ENCODE data around the gene AKR1C2. TPM values are rescaled to one million over a fixed set of nuclear protein-coding genes. Genes with fewer than 3 reads are reported as not detected.
"Not testable (repeated sequence)": the region's sequence is repeated elsewhere in the genome, so short reads cannot be mapped to it uniquely, and the experiment has no call there.

The AKR1C2 gene
- total RNA-seq, 1 donor from 2014 or later = 0.41 TPM

- H3K27ac Mint-ChIP-seq (ENCODE audit: unreplicated experiment); H3K9ac ChIP-seq (ENCODE audit: low read length); H3K36me3 Mint-ChIP-seq (ENCODE audit: low read depth, unreplicated experiment); H3K4me1 Mint-ChIP-seq (ENCODE audit: low read depth, unreplicated experiment); H3K4me3 Mint-ChIP-seq (ENCODE audit: unreplicated experiment); H3K27me3 ChIP-seq (ENCODE audit: insufficient read depth, low read length); H3K79me2 ChIP-seq (ENCODE audit: insufficient read depth, low read length); H3K27me3 Mint-ChIP-seq (ENCODE audit: low read depth, unreplicated experiment); H3K4me1 ChIP-seq (ENCODE audit: insufficient read depth, low read length); H3K4me3 ChIP-seq (ENCODE audit: insufficient read depth, low read depth, low read length); H3K36me3 ChIP-seq (ENCODE audit: insufficient read depth, low read length); H2AFZ ChIP-seq (ENCODE audit: low read depth, low read length); H3K27ac ChIP-seq (ENCODE audit: low read depth, low read length); DNase-seq (ENCODE audit: low read depth); H3K4me2 ChIP-seq (ENCODE audit: low read length); H3K9me3 Mint-ChIP-seq (ENCODE audit: unreplicated experiment); H4K20me1 ChIP-seq (ENCODE audit: insufficient read depth, low read length); FAIRE-seq; H3K9me3 ChIP-seq (ENCODE audit: insufficient read depth, low read depth, low read length): not testable (repeated sequence)
Observed at GRCh38 chr10:4970362-4970761, 33.3 kb downstream of the AKR1C2 start.

- H3K79me2 ChIP-seq (ENCODE audit: insufficient read depth, low read length); H3K4me3 Mint-ChIP-seq (ENCODE audit: unreplicated experiment); H3K27ac Mint-ChIP-seq (ENCODE audit: unreplicated experiment); H3K4me2 ChIP-seq (ENCODE audit: low read length); H3K4me3 ChIP-seq (ENCODE audit: insufficient read depth, low read depth, low read length); H2AFZ ChIP-seq (ENCODE audit: low read depth, low read length); H3K4me1 Mint-ChIP-seq (ENCODE audit: low read depth, unreplicated experiment); H3K9me3 ChIP-seq (ENCODE audit: insufficient read depth, low read depth, low read length); H3K27me3 Mint-ChIP-seq (ENCODE audit: low read depth, unreplicated experiment); H3K36me3 ChIP-seq (ENCODE audit: insufficient read depth, low read length); FAIRE-seq; H3K36me3 Mint-ChIP-seq (ENCODE audit: low read depth, unreplicated experiment); H3K27ac ChIP-seq (ENCODE audit: low read depth, low read length); H4K20me1 ChIP-seq (ENCODE audit: insufficient read depth, low read length); H3K9me3 Mint-ChIP-seq (ENCODE audit: unreplicated experiment); H3K4me1 ChIP-seq (ENCODE audit: insufficient read depth, low read length); H3K9ac ChIP-seq (ENCODE audit: low read length); DNase-seq (ENCODE audit: low read depth); H3K27me3 ChIP-seq (ENCODE audit: insufficient read depth, low read length): not testable (repeated sequence)
Observed at GRCh38 chr10:4969289-4969688, 34.4 kb downstream of the AKR1C2 start.

- H3K79me2 ChIP-seq (ENCODE audit: insufficient read depth, low read length); H3K27me3 Mint-ChIP-seq (ENCODE audit: low read depth, unreplicated experiment); H3K9ac ChIP-seq (ENCODE audit: low read length); H3K36me3 ChIP-seq (ENCODE audit: insufficient read depth, low read length); H4K20me1 ChIP-seq (ENCODE audit: insufficient read depth, low read length); H2AFZ ChIP-seq (ENCODE audit: low read depth, low read length); H3K27ac Mint-ChIP-seq (ENCODE audit: unreplicated experiment); H3K4me2 ChIP-seq (ENCODE audit: low read length); DNase-seq (ENCODE audit: low read depth); H3K27me3 ChIP-seq (ENCODE audit: insufficient read depth, low read length); FAIRE-seq; H3K4me3 Mint-ChIP-seq (ENCODE audit: unreplicated experiment); H3K4me3 ChIP-seq (ENCODE audit: insufficient read depth, low read depth, low read length); H3K27ac ChIP-seq (ENCODE audit: low read depth, low read length); H3K9me3 Mint-ChIP-seq (ENCODE audit: unreplicated experiment); H3K36me3 Mint-ChIP-seq (ENCODE audit: low read depth, unreplicated experiment); H3K9me3 ChIP-seq (ENCODE audit: insufficient read depth, low read depth, low read length); H3K4me1 Mint-ChIP-seq (ENCODE audit: low read depth, unreplicated experiment); H3K4me1 ChIP-seq (ENCODE audit: insufficient read depth, low read length): not testable (repeated sequence)
Observed at GRCh38 chr10:4967189-4967588, 36.5 kb downstream of the AKR1C2 start.

- H3K4me1 ChIP-seq (ENCODE audit: insufficient read depth, low read length); H3K9me3 Mint-ChIP-seq (ENCODE audit: unreplicated experiment); H3K9ac ChIP-seq (ENCODE audit: low read length); H3K27ac ChIP-seq (ENCODE audit: low read depth, low read length); H3K4me3 ChIP-seq (ENCODE audit: insufficient read depth, low read depth, low read length); H3K36me3 ChIP-seq (ENCODE audit: insufficient read depth, low read length); H3K27ac Mint-ChIP-seq (ENCODE audit: unreplicated experiment); H3K4me3 Mint-ChIP-seq (ENCODE audit: unreplicated experiment); FAIRE-seq; H3K36me3 Mint-ChIP-seq (ENCODE audit: low read depth, unreplicated experiment); H2AFZ ChIP-seq (ENCODE audit: low read depth, low read length); H3K27me3 Mint-ChIP-seq (ENCODE audit: low read depth, unreplicated experiment); H3K4me1 Mint-ChIP-seq (ENCODE audit: low read depth, unreplicated experiment); H4K20me1 ChIP-seq (ENCODE audit: insufficient read depth, low read length); DNase-seq (ENCODE audit: low read depth); H3K27me3 ChIP-seq (ENCODE audit: insufficient read depth, low read length); H3K4me2 ChIP-seq (ENCODE audit: low read length); H3K79me2 ChIP-seq (ENCODE audit: insufficient read depth, low read length); H3K9me3 ChIP-seq (ENCODE audit: insufficient read depth, low read depth, low read length): not testable (repeated sequence)
Observed at GRCh38 chr10:4965763-4966162, 37.9 kb downstream of the AKR1C2 start.

- H4K20me1 ChIP-seq (ENCODE audit: insufficient read depth, low read length); H3K36me3 ChIP-seq (ENCODE audit: insufficient read depth, low read length); H3K4me3 ChIP-seq (ENCODE audit: insufficient read depth, low read depth, low read length); H3K4me1 Mint-ChIP-seq (ENCODE audit: low read depth, unreplicated experiment); H3K4me1 ChIP-seq (ENCODE audit: insufficient read depth, low read length); H3K27me3 Mint-ChIP-seq (ENCODE audit: low read depth, unreplicated experiment); H3K9me3 ChIP-seq (ENCODE audit: insufficient read depth, low read depth, low read length); H3K27me3 ChIP-seq (ENCODE audit: insufficient read depth, low read length); H3K4me2 ChIP-seq (ENCODE audit: low read length); H3K27ac Mint-ChIP-seq (ENCODE audit: unreplicated experiment); H3K9me3 Mint-ChIP-seq (ENCODE audit: unreplicated experiment); H3K4me3 Mint-ChIP-seq (ENCODE audit: unreplicated experiment); H3K27ac ChIP-seq (ENCODE audit: low read depth, low read length); DNase-seq (ENCODE audit: low read depth); FAIRE-seq; H3K79me2 ChIP-seq (ENCODE audit: insufficient read depth, low read length); H3K36me3 Mint-ChIP-seq (ENCODE audit: low read depth, unreplicated experiment); H2AFZ ChIP-seq (ENCODE audit: low read depth, low read length); H3K9ac ChIP-seq (ENCODE audit: low read length): not testable (repeated sequence)
Observed at GRCh38 chr10:4963815-4964154, 39.9 kb downstream of the AKR1C2 start.

- not testable (repeated sequence) for H3K27me3 ChIP-seq (ENCODE audit: insufficient read depth, low read length); H3K27me3 Mint-ChIP-seq (ENCODE audit: low read depth, unreplicated experiment); H3K36me3 Mint-ChIP-seq (ENCODE audit: low read depth, unreplicated experiment); H3K9me3 Mint-ChIP-seq (ENCODE audit: unreplicated experiment); H3K4me1 Mint-ChIP-seq (ENCODE audit: low read depth, unreplicated experiment); H3K4me2 ChIP-seq (ENCODE audit: low read length); H3K4me1 ChIP-seq (ENCODE audit: insufficient read depth, low read length); H3K79me2 ChIP-seq (ENCODE audit: insufficient read depth, low read length); H3K27ac ChIP-seq (ENCODE audit: low read depth, low read length); H4K20me1 ChIP-seq (ENCODE audit: insufficient read depth, low read length); H3K4me3 ChIP-seq (ENCODE audit: insufficient read depth, low read depth, low read length); H3K27ac Mint-ChIP-seq (ENCODE audit: unreplicated experiment); H3K36me3 ChIP-seq (ENCODE audit: insufficient read depth, low read length); DNase-seq (ENCODE audit: low read depth); FAIRE-seq; H3K9me3 ChIP-seq (ENCODE audit: insufficient read depth, low read depth, low read length); H3K4me3 Mint-ChIP-seq (ENCODE audit: unreplicated experiment); H3K9ac ChIP-seq (ENCODE audit: low read length); H2AFZ ChIP-seq (ENCODE audit: low read depth, low read length)
Observed at GRCh38 chr10:4962876-4963814, 40.5 kb downstream of the AKR1C2 start, which contains the start of gene AKR1C1. Gene AKR1C1 (plus strand): TSS chr10:4963415. CDS start chr10:4963445, 30 bp downstream.
